Ovary (tissue), 3 donors: ENCODE measurements around the gene ZNF672.

ENCODE experiments used
- EP300 ChIP-seq: sonication (generic); formaldehyde crosslinking; IDR thresholded peaks from one replicate; pipeline ENCODE4 v1.6.1; 2017; ENCODE audit warnings: antibody characterized with exemption
- TF ChIP-seq, protein P1 (sequence below), 3 donors: fragments of 450-650 bp in 2 of 3; fragments of 200-600 bp in 1 of 3; IDR thresholded peaks; one replicate each; pipeline versions ENCODE4 v1.5.1 to v1.8.0; 2016 to 2022; ENCODE audit warnings: antibody characterized with exemption in 3 of 3, mild to moderate bottlenecking in 1 of 3
- donor health status: DM: no; HTN: no; CAD: no.

- no peak for TF ChIP-seq EP300
- TF ChIP-seq, protein P1, sequence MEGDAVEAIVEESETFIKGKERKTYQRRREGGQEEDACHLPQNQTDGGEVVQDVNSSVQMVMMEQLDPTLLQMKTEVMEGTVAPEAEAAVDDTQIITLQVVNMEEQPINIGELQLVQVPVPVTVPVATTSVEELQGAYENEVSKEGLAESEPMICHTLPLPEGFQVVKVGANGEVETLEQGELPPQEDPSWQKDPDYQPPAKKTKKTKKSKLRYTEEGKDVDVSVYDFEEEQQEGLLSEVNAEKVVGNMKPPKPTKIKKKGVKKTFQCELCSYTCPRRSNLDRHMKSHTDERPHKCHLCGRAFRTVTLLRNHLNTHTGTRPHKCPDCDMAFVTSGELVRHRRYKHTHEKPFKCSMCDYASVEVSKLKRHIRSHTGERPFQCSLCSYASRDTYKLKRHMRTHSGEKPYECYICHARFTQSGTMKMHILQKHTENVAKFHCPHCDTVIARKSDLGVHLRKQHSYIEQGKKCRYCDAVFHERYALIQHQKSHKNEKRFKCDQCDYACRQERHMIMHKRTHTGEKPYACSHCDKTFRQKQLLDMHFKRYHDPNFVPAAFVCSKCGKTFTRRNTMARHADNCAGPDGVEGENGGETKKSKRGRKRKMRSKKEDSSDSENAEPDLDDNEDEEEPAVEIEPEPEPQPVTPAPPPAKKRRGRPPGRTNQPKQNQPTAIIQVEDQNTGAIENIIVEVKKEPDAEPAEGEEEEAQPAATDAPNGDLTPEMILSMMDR (IDR thresholded peaks at IDR 0.05): no peak
These were observed 13.4 kb downstream of the ZNF672 start for GRCh38 chr1:248851390-248851789.
